ENCODE results near the gene TADA3. TPM values are rescaled to one million over a fixed set of nuclear protein-coding genes. Genes with fewer than 3 reads are reported as not detected.
A peak's percentile ranks its signal among the peaks of the same experiment; 100 is the strongest.

Gene TADA3
- total RNA-seq, 3 donors from 2014 or later, result 66.1 to 73.4 (median 70.1) TPM

- Histone ChIP-seq H3K4me1 (peaks cover 0 to 3% of the 10 kb centered on the region in 2 donors), H3K27ac (peak overlapping the region; percentile 79 to 93), H3K4me3 (peak overlapping the region; percentile 64 to 79 (median 78)), H3K9me3 (no peaks in the 10 kb centered on the region), H3K27me3 (no peaks in the 10 kb centered on the region), H3K36me3 (no peaks in the 10 kb centered on the region)
- DNase-seq (ENCODE audit: low spot score in 2 of 2), result peak; percentile 64 to 77
- intact Hi-C loops (cut with DNase I; ENCODE audit: low total_unique reads), result loop anchor here (1.0 kb wide), 1 partner anchor 45 kb away; no protein-coding TSS in a partner anchor
- TF ChIP-seq POLR2AphosphoS5 (IDR thresholded peaks at IDR 0.05), result peak; percentile 29 to 37 (median 34)
- TF ChIP-seq POLR2A (IDR thresholded peaks at IDR 0.05), result no peak
These were observed 21.9 kb downstream of the TADA3 start for GRCh38 chr3:9770276-9770812.

- H3K9me3 ChIP-seq, result no peaks in the 10 kb centered on the region
- H3K27me3 ChIP-seq, result no peaks in the 10 kb centered on the region
- H3K36me3 ChIP-seq, result no peaks in the 10 kb centered on the region
- peak within 1 kb of the TSS; percentile 79 to 93 for H3K27ac ChIP-seq
- intact Hi-C loops (cut with DNase I; ENCODE audit: low total_unique reads), result loop anchor here (1.0 kb wide), 1 partner anchor 46 kb away; no protein-coding TSS in a partner anchor
- TF ChIP-seq CTCF (IDR thresholded peaks at IDR 0.05), result no peak
- TF ChIP-seq POLR2AphosphoS5 (IDR thresholded peaks at IDR 0.05), result peak in 2 of 3 donors; percentile 32 to 40
- no peak for TF ChIP-seq POLR2A (IDR thresholded peaks at IDR 0.05)
- peaks cover 0 to 3% of the 10 kb centered on the region in 2 donors for H3K4me1 ChIP-seq
- peak; percentile 69 to 81 for DNase-seq (ENCODE audit: low spot score in 2 of 2)
- H3K4me3 ChIP-seq, result peak within 1 kb of the TSS; percentile 64 to 79 (median 78)
These were observed 22.6 kb downstream of the TADA3 start, which contains the start of gene CAMK1 for GRCh38 chr3:9769426-9770275. TSS of gene CAMK1 (minus strand) at chr3:9769947. CDS start at chr3:9767749, 2,198 bp downstream.

- intact Hi-C loops (cut with DNase I; ENCODE audit: low total_unique reads), result no loop called here
- TF ChIP-seq POLR2A (IDR thresholded peaks at IDR 0.05) (no peak), POLR2AphosphoS5 (IDR thresholded peaks at IDR 0.05) (no peak), CTCF (IDR thresholded peaks at IDR 0.05) (no peak)
- peak in 1 of 2 donors; percentile 38 for DNase-seq (ENCODE audit: low spot score in 2 of 2)
- Histone ChIP-seq H3K4me3 (peak overlapping the region; percentile 64 to 79 (median 78)), H3K4me1 (peaks cover 0 to 3% of the 10 kb centered on the region in 2 donors), H3K9me3 (no peaks in the 10 kb centered on the region), H3K36me3 (no peaks in the 10 kb centered on the region), H3K27me3 (no peaks in the 10 kb centered on the region), H3K27ac (peak overlapping the region; percentile 79 to 93)
These were observed 23.3 kb downstream of the TADA3 start for GRCh38 chr3:9769012-9769411.

GRCh38 chr3:9768141-9768775, 24.0 kb downstream of the TADA3 start:
- Histone ChIP-seq H3K36me3 (no peaks in the 10 kb centered on the region), H3K27ac (peak overlapping the region; percentile 79 to 93), H3K4me1 (peaks cover 0 to 3% of the 10 kb centered on the region in 2 donors), H3K27me3 (no peaks in the 10 kb centered on the region), H3K9me3 (no peaks in the 10 kb centered on the region), H3K4me3 (peak overlapping the region in 1 of 3 donors; percentile 79)
- intact Hi-C loops (cut with DNase I; ENCODE audit: low total_unique reads), result no loop called here
- DNase-seq (ENCODE audit: low spot score in 2 of 2), result no peak
- TF ChIP-seq POLR2AphosphoS5 (IDR thresholded peaks at IDR 0.05) (no peak), POLR2A (IDR thresholded peaks at IDR 0.05) (no peak), CTCF (IDR thresholded peaks at IDR 0.05) (no peak)

- TF ChIP-seq POLR2A (IDR thresholded peaks at IDR 0.05) (no peak), CTCF (IDR thresholded peaks at IDR 0.05) (no peak), POLR2AphosphoS5 (IDR thresholded peaks at IDR 0.05) (no peak)
- Histone ChIP-seq H3K4me3 (no peak overlapping the region), H3K36me3 (no peaks in the 10 kb centered on the region), H3K27me3 (no peaks in the 10 kb centered on the region), H3K27ac (peak overlapping the region in 1 of 2 donors; percentile 22), H3K9me3 (no peaks in the 10 kb centered on the region), H3K4me1 (peaks cover 0 to 3% of the 10 kb centered on the region in 2 donors)
- intact Hi-C loops (cut with DNase I; ENCODE audit: low total_unique reads), result no loop called here
- DNase-seq (ENCODE audit: low spot score in 2 of 2), result no peak
These were observed 24.9 kb downstream of the TADA3 start for GRCh38 chr3:9767418-9767817.

All from breast epithelium (tissue), 4 donors.